Smooth muscle cell of the brain vasculature (primary cell): Measurements from ENCODE around the gene ZNF611.
"Not testable (repeated sequence)": the region's sequence is repeated elsewhere in the genome, so short reads cannot be mapped to it uniquely, and the experiment has no call there.

Experiments used
- DNase-seq: peaks from one replicate; pipeline ENCODE4 v3.0.0-alpha.2; 2012; ENCODE audit warnings: low read depth, low spot score

Gene ZNF611

GRCh38 chr19:52681216-52681615, 53.6 kb downstream of the ZNF611 start:
- DNase-seq = not testable (repeated sequence)

GRCh38 chr19:52679598-52679997, 55.2 kb downstream of the ZNF611 start:
- DNase-seq = no peak

GRCh38 chr19:52675239-52675638, 59.6 kb downstream of the ZNF611 start:
- DNase-seq = not testable (repeated sequence)

- no peak for DNase-seq
These were observed 61.8 kb downstream of the ZNF611 start for GRCh38 chr19:52673014-52673413.

- DNase-seq = no peak
These were observed 64.8 kb downstream of the ZNF611 start for GRCh38 chr19:52670046-52670445.

GRCh38 chr19:52669586-52669985, 65.3 kb downstream of the ZNF611 start:
- no peak for DNase-seq

- DNase-seq = no peak
These were observed 66.9 kb downstream of the ZNF611 start for GRCh38 chr19:52667972-52668371.

GRCh38 chr19:52666506-52666905, 68.3 kb downstream of the ZNF611 start:
- no peak for DNase-seq

- DNase-seq = no peak
These were observed 69.3 kb downstream of the ZNF611 start for GRCh38 chr19:52665529-52665928.

- no peak for DNase-seq
These were observed 69.8 kb downstream of the ZNF611 start for GRCh38 chr19:52665027-52665426.

GRCh38 chr19:52664461-52664860, 70.4 kb downstream of the ZNF611 start:
- DNase-seq = no peak

GRCh38 chr19:52662631-52663030, 72.2 kb downstream of the ZNF611 start:
- no peak for DNase-seq

GRCh38 chr19:52660981-52661380, 73.9 kb downstream of the ZNF611 start:
- DNase-seq = no peak

- DNase-seq = no peak
These were observed 75.8 kb downstream of the ZNF611 start for GRCh38 chr19:52659013-52659412.

- no peak for DNase-seq
These were observed 76.2 kb downstream of the ZNF611 start for GRCh38 chr19:52658595-52658994.

GRCh38 chr19:52653161-52653560, 81.7 kb downstream of the ZNF611 start:
- DNase-seq = no peak
